AG09309 (cell line): ENCODE results near the gene ZBTB33.

Experiments
- DNase-seq: peaks from one replicate; pipeline ENCODE4 v3.0.0-alpha.2; 2010; ENCODE audit warnings: low read depth
- H3K4me3 ChIP-seq: 2 replicates; pipeline ENCODE4 v1.5.1; 2011; ENCODE audit warnings: mild to moderate bottlenecking, low read depth, low read length, moderate library complexity; ENCODE audit not compliant: control insufficient read depth
- TF ChIP-seq, protein P1 (sequence below): IDR thresholded peaks from 2 replicates; pipeline ENCODE4 v1.5.1; 2011; ENCODE audit warnings: mild to moderate bottlenecking, low read depth, low read length, inconsistent platforms; ENCODE audit not compliant: insufficient read depth, control insufficient read depth; ENCODE audit errors: missing control alignments

ZBTB33 gene, protein sequence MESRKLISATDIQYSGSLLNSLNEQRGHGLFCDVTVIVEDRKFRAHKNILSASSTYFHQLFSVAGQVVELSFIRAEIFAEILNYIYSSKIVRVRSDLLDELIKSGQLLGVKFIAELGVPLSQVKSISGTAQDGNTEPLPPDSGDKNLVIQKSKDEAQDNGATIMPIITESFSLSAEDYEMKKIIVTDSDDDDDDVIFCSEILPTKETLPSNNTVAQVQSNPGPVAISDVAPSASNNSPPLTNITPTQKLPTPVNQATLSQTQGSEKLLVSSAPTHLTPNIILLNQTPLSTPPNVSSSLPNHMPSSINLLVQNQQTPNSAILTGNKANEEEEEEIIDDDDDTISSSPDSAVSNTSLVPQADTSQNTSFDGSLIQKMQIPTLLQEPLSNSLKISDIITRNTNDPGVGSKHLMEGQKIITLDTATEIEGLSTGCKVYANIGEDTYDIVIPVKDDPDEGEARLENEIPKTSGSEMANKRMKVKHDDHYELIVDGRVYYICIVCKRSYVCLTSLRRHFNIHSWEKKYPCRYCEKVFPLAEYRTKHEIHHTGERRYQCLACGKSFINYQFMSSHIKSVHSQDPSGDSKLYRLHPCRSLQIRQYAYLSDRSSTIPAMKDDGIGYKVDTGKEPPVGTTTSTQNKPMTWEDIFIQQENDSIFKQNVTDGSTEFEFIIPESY

DNA sequence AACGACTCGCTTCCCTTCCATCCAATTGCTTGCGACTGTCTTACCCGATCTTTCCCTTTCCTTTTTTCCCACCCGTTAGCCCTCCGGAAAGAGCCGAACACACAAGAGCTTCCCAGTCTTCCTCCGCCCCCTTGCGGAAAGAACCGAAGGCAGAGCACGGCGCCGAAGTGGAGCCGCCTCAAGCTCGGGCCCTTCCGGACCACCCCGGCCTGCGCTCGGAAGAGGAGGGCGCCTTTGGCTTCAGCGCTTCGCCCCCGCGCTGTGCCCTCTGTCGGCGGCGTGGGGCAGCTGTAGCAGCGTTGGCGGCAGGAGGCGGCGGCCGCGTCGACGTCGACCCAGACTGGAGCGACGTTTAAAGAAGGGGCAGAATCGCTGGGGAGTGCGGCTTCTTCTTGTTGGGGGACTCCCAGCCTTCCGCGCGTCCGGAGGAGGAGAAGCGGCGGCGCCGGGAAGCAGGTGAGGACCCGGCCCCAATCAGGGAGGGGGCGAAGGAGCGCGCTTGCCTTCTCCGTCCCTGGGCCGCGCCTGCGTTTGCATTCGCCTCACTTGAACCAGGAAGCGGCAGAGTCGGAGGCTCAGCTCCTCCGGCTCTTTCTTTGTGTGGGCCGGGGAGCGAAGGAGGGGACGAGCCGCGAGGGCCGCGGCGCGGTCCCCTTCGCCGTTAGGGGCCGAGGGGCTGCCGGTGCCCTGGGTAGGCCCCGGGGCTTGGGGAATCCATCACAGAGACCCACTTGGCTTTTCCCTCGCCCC lies at the start of gene ZBTB33:
ZBTB33 (plus strand) TSS at position 291 of the 750 bp plus-strand sequence. CDS start 2,604 bp downstream, outside the sequence.
- TF ChIP-seq, protein P1, sequence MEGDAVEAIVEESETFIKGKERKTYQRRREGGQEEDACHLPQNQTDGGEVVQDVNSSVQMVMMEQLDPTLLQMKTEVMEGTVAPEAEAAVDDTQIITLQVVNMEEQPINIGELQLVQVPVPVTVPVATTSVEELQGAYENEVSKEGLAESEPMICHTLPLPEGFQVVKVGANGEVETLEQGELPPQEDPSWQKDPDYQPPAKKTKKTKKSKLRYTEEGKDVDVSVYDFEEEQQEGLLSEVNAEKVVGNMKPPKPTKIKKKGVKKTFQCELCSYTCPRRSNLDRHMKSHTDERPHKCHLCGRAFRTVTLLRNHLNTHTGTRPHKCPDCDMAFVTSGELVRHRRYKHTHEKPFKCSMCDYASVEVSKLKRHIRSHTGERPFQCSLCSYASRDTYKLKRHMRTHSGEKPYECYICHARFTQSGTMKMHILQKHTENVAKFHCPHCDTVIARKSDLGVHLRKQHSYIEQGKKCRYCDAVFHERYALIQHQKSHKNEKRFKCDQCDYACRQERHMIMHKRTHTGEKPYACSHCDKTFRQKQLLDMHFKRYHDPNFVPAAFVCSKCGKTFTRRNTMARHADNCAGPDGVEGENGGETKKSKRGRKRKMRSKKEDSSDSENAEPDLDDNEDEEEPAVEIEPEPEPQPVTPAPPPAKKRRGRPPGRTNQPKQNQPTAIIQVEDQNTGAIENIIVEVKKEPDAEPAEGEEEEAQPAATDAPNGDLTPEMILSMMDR = peak; percentile 55
- H3K4me3 ChIP-seq = peak within 1 kb of the TSS; percentile 64
- peak; percentile 71 for DNase-seq

DNA sequence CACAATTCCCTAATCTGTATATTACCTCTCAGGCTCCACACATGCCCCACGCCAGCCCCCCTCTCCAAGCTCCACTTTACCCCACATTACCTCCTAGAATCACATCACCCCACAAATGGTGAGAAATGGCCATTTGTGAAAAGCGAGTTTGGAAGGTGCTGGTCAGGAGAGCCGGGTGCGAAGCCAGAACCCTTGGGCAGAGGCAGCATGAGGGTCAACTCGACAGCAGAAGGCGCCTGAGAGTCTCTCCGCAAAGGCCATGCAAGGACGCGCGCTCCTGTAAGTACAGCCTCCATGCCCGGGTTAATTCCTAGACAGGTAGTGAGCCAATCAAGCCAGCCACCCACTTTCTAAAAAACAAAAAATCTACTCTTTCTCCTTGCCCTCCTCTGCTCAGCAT lies 49.8 kb upstream of the ZBTB33 start:
- TF ChIP-seq, protein P1 = no peak
- H3K4me3 ChIP-seq = no peak overlapping the region
- DNase-seq = no peak

DNA sequence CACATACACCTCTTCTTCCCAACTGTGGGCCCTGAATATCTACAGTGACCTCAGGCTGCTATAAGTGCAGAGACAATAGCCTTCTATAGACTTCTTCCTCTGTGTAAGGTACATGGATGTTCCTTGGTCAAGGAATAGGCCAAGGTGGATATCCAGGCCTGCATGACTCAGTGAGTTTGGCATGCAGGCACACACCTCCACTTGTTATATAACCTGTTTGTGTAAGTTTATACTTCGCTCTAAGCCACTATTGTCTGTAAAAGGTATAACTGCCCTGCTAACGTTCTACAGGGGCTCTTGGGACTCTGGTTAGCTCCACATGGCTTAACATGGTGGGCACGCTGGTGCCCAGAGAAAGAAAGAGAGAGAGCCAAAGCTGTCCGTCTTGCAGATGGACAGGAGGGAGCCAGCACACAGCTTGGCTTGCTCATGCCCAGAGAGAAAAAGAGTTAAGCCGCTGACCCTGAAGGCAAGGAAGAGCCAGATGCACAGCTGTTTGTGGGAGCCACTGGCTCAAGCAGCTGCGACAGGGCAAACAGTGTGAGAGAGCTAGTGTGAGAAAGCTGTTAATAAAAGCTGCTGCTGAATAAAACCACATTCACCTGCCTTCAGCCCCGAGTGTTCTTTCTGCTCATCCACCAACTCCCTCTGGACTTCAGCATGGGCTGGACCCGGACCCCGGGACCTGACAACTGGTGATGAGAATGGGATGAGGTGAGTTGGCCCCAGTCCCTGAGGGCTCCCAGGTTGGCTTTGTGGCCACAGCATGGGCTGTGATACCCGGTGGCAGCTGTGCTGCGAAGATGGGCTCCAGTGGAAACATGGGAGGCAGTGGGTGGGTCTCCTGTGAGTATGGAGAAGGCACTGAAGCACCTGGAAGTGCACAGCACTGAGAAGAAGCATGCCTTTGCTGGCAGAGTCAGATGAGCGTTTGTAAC lies 44.5 kb upstream of the ZBTB33 start:
- no peak overlapping the region for H3K4me3 ChIP-seq
- no peak for DNase-seq
- TF ChIP-seq, protein P1 = no peak

- TF ChIP-seq, protein P1 = no peak
- no peak overlapping the region for H3K4me3 ChIP-seq
- no peak for DNase-seq
These were observed 43.5 kb upstream of the ZBTB33 start for GRCh38 chrX:120207009-120207605.

DNA sequence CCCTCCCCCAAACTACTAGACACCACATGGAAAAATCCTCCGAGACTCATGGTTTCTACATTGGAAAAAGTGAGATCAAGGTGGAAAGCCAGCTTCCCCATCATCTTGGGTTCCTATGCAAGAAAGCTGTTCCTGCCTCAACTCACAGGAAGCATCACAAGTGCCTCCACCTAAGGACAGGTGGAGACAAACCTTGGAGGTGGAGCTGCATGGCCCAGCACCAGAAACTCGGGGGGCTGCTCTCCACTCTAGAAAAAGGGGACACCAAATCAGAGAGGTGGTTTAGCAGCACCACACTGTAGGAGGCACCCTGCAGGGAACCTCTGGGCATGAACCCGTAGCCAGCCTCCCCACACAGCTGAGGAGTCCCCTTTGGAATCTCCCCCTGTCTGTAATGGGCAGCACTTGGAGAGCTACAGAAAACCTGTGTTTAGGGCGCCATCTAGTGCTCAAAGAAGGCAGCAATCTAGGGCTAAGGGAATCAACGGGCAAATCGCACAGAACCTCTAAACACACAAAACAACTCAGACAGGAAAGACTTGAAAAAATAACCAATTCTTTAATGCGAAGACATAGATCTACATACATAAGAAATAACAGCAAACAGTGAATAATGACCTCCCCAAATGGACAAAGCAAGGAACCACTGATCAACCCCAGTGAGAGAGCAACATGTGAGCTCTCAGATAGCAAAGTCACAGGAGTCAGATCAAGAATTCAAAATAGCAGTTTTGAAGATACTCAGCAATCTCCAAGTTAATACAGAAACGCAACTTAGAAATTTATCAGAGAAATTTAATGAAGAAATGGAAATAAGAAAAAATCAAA lies 37.0 kb upstream of the ZBTB33 start:
- no peak overlapping the region for H3K4me3 ChIP-seq
- peak; percentile 1 for DNase-seq
- TF ChIP-seq, protein P1 = peak; percentile 87
